H1 (cell line): ENCODE data around the gene ADGRL2. TPM values are rescaled to one million over a fixed set of nuclear protein-coding genes. Genes with fewer than 3 reads are reported as not detected.

ENCODE experiments used
- BCL11A ChIP-seq, 2 experiments: IDR thresholded peaks; one replicate each; pipeline ENCODE4 v1.6.1; 2011; ENCODE audit warnings: low read depth in 2 of 2, low read length in 2 of 2, mild to moderate bottlenecking in 2 of 2
- CHD7 ChIP-seq: fragments of 300-600 bp; sonication (generic); IDR thresholded peaks from 2 replicates; pipeline ENCODE4 v1.7.1; 2012; ENCODE audit warnings: low read length, moderate library complexity, mild to moderate bottlenecking, inconsistent platforms; ENCODE audit not compliant: insufficient replicate concordance
- POU5F1 ChIP-seq: IDR thresholded peaks from 2 replicates; pipeline ENCODE4 v1.6.1; 2011; ENCODE audit warnings: low read depth, mild to moderate bottlenecking, low read length, moderate library complexity
- RAD21 ChIP-seq, 2 experiments: IDR thresholded peaks in 1 of 2; conservative IDR thresholded peaks in 1 of 2; 2 replicates each; pipeline ENCODE4 v1.6.1; 2011; ENCODE audit warnings: low read depth in 2 of 2, low read length in 2 of 2, improper control_type of control experiment in 1 of 2, inconsistent platforms in 1 of 2, mild to moderate bottlenecking in 1 of 2, moderate library complexity in 1 of 2
- SIRT6 ChIP-seq: IDR thresholded peaks from one replicate; pipeline ENCODE4 v1.7.1; 2012; ENCODE audit warnings: low read length, inconsistent platforms
- polyA plus RNA-seq, 7 experiments: library from polyadenylated mRNA; depleted of rRNA in 3 of 7; stranded (reverse) in 5 of 7; unstranded in 2 of 7; fragments of >200 nt in 5 of 7; fragments of 200-250 nt in 2 of 7; gene quantifications; 1 replicate in 5 of 7; 2 replicates in 1 of 7; 4 replicates in 1 of 7; pipeline versions ENCODE4 v1.2.1 to v1.2.3, GENCODE V29; 2011 to 2013; ENCODE audit warnings: missing spikeins in 2 of 7, mixed read lengths in 2 of 7
- total RNA-seq: library from RNA; stranded (reverse); fragmentation: NEBNext Ultra II Directional; extraction: Animal tissue kit (Norgen Biotek cat#: 25700); gene quantifications from 2 replicates; pipeline ENCODE4 v1.2.1, GENCODE V29; 2021

The ADGRL2 gene
- total and polyA plus RNA-seq, 2 of the 8 experiments (the other 6 are each of a cell fraction or from before 2014, with no cell fraction given), result 113 to 124 TPM

GRCh38 chr1:81780705-81781454 lies 19.9 kb upstream of the ADGRL2 start (continued):
- TF ChIP-seq CHD7, result peak; percentile 73
- peak; percentile 78 for TF ChIP-seq POU5F1
- 0 out of 4 replicates have a peak, but pooled peaks of 1 of the 2 experiments have one; percentile 3 for TF ChIP-seq RAD21 (IDR thresholded peaks at IDR 0.05 in 1 of 2, conservative IDR thresholded peaks at IDR 0.05 in 1 of 2; ENCODE audit: low read depth in 2 of 2, low read length in 2 of 2)
- peak in 1 of 2 experiments; percentile 19 for TF ChIP-seq BCL11A (IDR thresholded peaks at IDR 0.05; ENCODE audit: low read depth in 2 of 2, low read length in 2 of 2)
- TF ChIP-seq SIRT6, result no peak
